Thyroid gland (tissue), 4 donors: ENCODE data around the gene KCNQ1. TPM values are rescaled to one million over a fixed set of nuclear protein-coding genes. Genes with fewer than 3 reads are reported as not detected.

Experiments used
- DNase-seq, 2 donors: peaks; one replicate each; pipeline ENCODE4 v3.0.0-alpha.2; 2019
- H3K27ac ChIP-seq, 3 donors: fragments of 200-600 bp; sonication (generic); 1 replicate in 2 of 3; 2 replicates in 1 of 3; pipeline ENCODE4 v1.5.1; 2016 to 2019; ENCODE audit warnings: mild to moderate bottlenecking in 1 of 3, moderate library complexity in 1 of 3
- H3K27me3 ChIP-seq: fragments of 200-600 bp; sonication (generic); one replicate; pipeline ENCODE4 v1.5.1; 2019
- H3K36me3 ChIP-seq, 2 donors: fragments of 200-600 bp; sonication (generic); one replicate each; pipeline ENCODE4 v1.5.1; 2016 to 2019
- H3K4me1 ChIP-seq, 2 donors: fragments of 200-600 bp; sonication (generic); one replicate each; pipeline ENCODE4 v1.5.1; 2017 to 2019
- H3K4me3 ChIP-seq, 3 donors: fragments of 200-600 bp; sonication (generic); replicated peaks in 1 of 3; 1 replicate in 2 of 3; 2 replicates in 1 of 3; pipeline ENCODE4 v1.5.1; 2016; ENCODE audit warnings: mild to moderate bottlenecking in 1 of 3
- H3K9me3 ChIP-seq: fragments of 200-600 bp; sonication (generic); one replicate; pipeline ENCODE4 v1.5.1; 2017
- POLR2A ChIP-seq, 2 donors: fragments of 450-650 bp; IDR thresholded peaks; one replicate each; pipeline ENCODE4 v1.6.1; 2017; ENCODE audit warnings: antibody characterized with exemption in 2 of 2, mild to moderate bottlenecking in 2 of 2, moderate library complexity in 1 of 2
- WGBS, 2 donors: methylation state at CpG; one replicate each; pipeline ENCODE4 v1.1.5; 2017; 5-methylcytosine and 5-hydroxymethylcytosine counted together
- intact Hi-C: fragments of 100-400 bp; cut with DNase I; formaldehyde crosslinking; loops from one replicate; pipeline ENCODE4 v1.15.1; 2023
- total RNA-seq, 4 donors: library from RNA; depleted of rRNA; stranded (reverse); fragments of >200 nt; gene quantifications; one replicate each; pipeline ENCODE4 v1.2.3, GENCODE V29; 2016
- TF ChIP-seq, protein P1 (sequence below), 6 experiments: fragments of 200-600 bp in 3 of 6; fragments of 450-650 bp in 3 of 6; sonication (generic) in 3 of 6; IDR thresholded peaks; one replicate each; pipeline ENCODE4 v1.5.1; 2016 to 2019; ENCODE audit warnings: antibody characterized with exemption in 6 of 6, mild to moderate bottlenecking in 2 of 6, inconsistent platforms in 1 of 6, moderate library complexity in 1 of 6

Gene KCNQ1
- total RNA-seq, 4 donors from 2014 or later, result 51.3 to 103 (median 97.8) TPM

DNA sequence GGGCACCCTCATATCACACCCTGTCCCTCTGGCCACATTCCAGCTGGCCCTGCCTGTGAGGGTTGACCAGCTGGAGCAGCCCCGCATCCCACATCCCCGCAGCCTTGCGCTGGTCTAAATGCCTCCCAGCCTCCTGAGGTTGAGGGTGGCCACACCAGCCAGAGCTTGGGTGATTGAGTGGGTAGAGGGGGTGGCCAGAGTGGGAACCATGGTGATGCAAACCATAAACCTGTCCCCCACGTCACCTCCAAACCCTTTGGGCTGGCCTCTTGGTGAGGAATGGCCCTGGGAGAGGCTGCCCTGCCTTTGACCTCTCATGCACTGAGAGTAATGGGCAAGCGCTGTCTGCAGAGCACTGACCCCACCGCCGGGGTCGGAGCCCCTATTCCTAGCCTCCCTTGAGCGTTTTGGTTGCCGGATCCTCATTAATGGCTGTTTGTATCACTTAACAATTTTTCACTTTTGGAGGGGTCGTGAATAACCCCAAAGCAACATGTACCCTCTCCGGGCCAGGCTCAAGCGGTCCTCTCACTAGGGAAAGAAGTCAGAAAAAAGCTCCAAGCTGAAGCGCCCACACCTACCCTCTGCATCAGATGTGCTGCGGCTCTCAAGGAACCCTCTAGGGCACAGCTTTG lies 271.0 kb downstream of the KCNQ1 start:
- intact Hi-C loops, result no loop called here
- Histone ChIP-seq H3K27me3 (no peaks in the 10 kb centered on the region), H3K27ac (no peak overlapping the region), H3K9me3 (no peaks in the 10 kb centered on the region), H3K36me3 (no peaks in the 10 kb centered on the region), H3K4me3 (no peak overlapping the region), H3K4me1 (no peaks in the 10 kb centered on the region)
- 96 to 97% methylated on average over 13 to 15 of the region's 15 CpGs for WGBS, 2 donors
- DNase-seq, result no peak
- TF ChIP-seq POLR2A (IDR thresholded peaks at IDR 0.05), result no peak
- TF ChIP-seq, protein P1, sequence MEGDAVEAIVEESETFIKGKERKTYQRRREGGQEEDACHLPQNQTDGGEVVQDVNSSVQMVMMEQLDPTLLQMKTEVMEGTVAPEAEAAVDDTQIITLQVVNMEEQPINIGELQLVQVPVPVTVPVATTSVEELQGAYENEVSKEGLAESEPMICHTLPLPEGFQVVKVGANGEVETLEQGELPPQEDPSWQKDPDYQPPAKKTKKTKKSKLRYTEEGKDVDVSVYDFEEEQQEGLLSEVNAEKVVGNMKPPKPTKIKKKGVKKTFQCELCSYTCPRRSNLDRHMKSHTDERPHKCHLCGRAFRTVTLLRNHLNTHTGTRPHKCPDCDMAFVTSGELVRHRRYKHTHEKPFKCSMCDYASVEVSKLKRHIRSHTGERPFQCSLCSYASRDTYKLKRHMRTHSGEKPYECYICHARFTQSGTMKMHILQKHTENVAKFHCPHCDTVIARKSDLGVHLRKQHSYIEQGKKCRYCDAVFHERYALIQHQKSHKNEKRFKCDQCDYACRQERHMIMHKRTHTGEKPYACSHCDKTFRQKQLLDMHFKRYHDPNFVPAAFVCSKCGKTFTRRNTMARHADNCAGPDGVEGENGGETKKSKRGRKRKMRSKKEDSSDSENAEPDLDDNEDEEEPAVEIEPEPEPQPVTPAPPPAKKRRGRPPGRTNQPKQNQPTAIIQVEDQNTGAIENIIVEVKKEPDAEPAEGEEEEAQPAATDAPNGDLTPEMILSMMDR (IDR thresholded peaks at IDR 0.05), result no peak

- Histone ChIP-seq H3K9me3 (no peaks in the 10 kb centered on the region), H3K27ac (no peak overlapping the region), H3K27me3 (no peaks in the 10 kb centered on the region), H3K4me1 (no peaks in the 10 kb centered on the region), H3K36me3 (no peaks in the 10 kb centered on the region), H3K4me3 (no peak overlapping the region)
- DNase-seq, result no peak
- TF ChIP-seq POLR2A (IDR thresholded peaks at IDR 0.05), result no peak
- TF ChIP-seq, protein P1 (IDR thresholded peaks at IDR 0.05), result no peak
- intact Hi-C loops, result no loop called here
- WGBS, 2 donors, result 86 to 97% methylated on average over 4 to 6 of the region's 14 CpGs
Observed at GRCh38 chr11:2716376-2717095, 271.7 kb downstream of the KCNQ1 start.

DNA sequence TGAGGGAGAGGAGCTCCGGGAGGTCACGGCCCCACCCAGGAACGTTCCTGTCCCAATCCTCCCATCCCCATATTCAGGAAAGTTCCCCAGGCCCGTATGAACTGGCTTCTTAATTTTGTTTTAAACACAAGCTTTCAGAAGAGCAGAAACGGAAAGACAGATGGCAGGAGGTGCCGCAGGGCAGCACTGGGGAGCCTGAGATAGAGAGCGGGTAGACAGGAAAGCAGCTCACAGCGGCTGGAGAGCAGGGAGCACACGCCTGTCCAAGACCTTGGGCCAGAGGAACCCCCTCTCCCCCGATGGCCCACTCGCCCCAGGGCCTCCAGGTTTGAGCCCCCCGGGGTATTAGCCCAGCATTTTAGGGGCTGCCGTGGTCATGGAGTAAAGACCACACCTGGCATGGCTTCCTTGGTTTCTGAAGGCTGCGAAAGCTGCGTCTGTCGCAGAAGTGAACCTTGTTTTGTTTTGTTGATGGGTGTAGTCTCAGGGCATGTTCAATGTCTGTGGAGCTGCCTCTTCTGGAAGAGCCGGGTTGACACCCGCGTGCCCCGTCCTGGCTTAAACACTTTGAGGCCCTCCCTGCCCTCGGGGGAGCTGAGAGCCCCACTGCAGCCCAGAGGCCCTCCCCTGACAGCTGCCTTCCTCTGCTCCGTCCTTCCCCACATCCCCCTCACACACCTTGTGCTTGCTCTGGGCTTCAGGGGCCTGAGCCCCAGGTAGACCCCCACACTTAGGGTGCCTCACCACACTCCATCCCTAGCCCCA lies 272.9 kb downstream of the KCNQ1 start:
- H3K36me3 ChIP-seq, result no peaks in the 10 kb centered on the region
- H3K9me3 ChIP-seq, result no peaks in the 10 kb centered on the region
- no peaks in the 10 kb centered on the region for H3K27me3 ChIP-seq
- H3K4me1 ChIP-seq, result no peaks in the 10 kb centered on the region
- no peak for TF ChIP-seq POLR2A (IDR thresholded peaks at IDR 0.05)
- TF ChIP-seq, protein P1 (IDR thresholded peaks at IDR 0.05), result no peak
- intact Hi-C loops, result no loop called here
- WGBS, 2 donors, result 88 to 89% methylated on average over 22 of the region's 22 CpGs
- H3K4me3 ChIP-seq, result no peak overlapping the region
- DNase-seq, result no peak
- no peak overlapping the region for H3K27ac ChIP-seq

DNA sequence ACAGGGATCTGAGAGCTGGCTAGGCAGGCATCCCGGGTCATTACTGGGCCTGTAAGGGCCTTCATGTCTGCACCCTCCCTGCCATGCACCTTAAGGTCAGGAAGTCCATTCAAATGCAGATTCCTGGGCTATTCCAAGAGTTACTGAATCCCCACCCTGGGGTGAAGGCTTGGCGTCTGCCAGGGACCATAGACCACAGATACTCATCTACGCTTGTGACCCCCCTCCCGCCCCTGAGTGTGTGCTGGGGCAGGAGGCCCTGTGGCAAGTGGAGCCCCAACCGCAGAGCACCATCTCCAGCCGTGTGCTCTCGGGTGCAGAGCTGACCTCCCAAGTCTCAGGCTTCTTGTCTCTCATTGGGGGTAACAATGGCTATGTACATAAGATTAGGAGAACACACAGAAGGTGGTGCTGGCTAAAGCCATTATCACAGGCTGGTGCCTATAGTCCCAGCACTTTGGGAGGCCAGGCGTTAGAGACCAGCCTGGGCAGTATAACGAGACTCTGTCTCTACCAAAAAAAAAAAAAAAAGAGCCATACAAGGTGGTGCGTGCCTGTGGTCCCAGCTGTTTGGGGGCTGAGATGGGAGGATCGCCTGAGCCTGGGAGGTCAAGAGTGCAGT lies 274.1 kb downstream of the KCNQ1 start:
- intact Hi-C loops, result no loop called here
- no peaks in the 10 kb centered on the region for H3K36me3 ChIP-seq
- H3K9me3 ChIP-seq, result no peaks in the 10 kb centered on the region
- WGBS, 2 donors, result 94 to 95% methylated on average over 11 of the region's 11 CpGs
- H3K27me3 ChIP-seq, result no peaks in the 10 kb centered on the region
- H3K27ac ChIP-seq, result no peak overlapping the region
- no peak for DNase-seq
- no peak for TF ChIP-seq POLR2A (IDR thresholded peaks at IDR 0.05)
- TF ChIP-seq, protein P1 (IDR thresholded peaks at IDR 0.05), result no peak
- H3K4me3 ChIP-seq, result no peak overlapping the region
- H3K4me1 ChIP-seq, result no peaks in the 10 kb centered on the region
